Endothelial cell of umbilical vein (primary cell): ENCODE measurements around the gene IL25. TPM values are rescaled to one million over a fixed set of nuclear protein-coding genes. Genes with fewer than 3 reads are reported as not detected.

Experiments
- BruUV-seq: library from RNA; stranded (reverse); fragments of 400-500 nt; replicated peaks from 2 replicates; lab custom pipeline; 2021; lab: Mats Ljungman, UMichigan
- CTCF ChIA-PET: fragments of 300-600, 350-600 bp; sonication (Branson Sonifier 250); formaldehyde crosslinking; loops from one replicate; lab custom pipeline; 2021; ENCODE audit warnings: antibody characterized with exemption, inconsistent platforms; lab: Charles Lee
- POLR2A ChIA-PET: fragments of 300-600, 350-600 bp; sonication (Branson Sonifier 250); formaldehyde crosslinking; loops from one replicate; lab custom pipeline; 2021; ENCODE audit warnings: antibody characterized with exemption, inconsistent platforms; lab: Charles Lee
- DNase-seq: peaks from one replicate; pipeline ENCODE4 v3.0.0-alpha.2; 2011; ENCODE audit warnings: low read depth, low spot score
- FAIRE-seq: peaks from 2 replicates; lab custom pipeline; 2011; peaks lifted over from hg19 to GRCh38; lab: Jason Lieb, UNC
- H2AFZ ChIP-seq: 2 replicates; pipeline ENCODE4 v1.6.0; 2012; ENCODE audit warnings: low read depth, low read length, control low read depth, inconsistent platforms
- H3K27ac ChIP-seq: 2 replicates; pipeline ENCODE4 v1.5.1; 2011; ENCODE audit warnings: low read depth, mild to moderate bottlenecking, control low read depth, low read length, moderate library complexity; ENCODE audit not compliant: insufficient read depth
- H3K27me3 ChIP-seq, 2 experiments: 2 replicates each; pipeline versions ENCODE4 v1.6.0 to v1.6.1; 2011; ENCODE audit warnings: low read length in 2 of 2, mixed read lengths in 1 of 2; ENCODE audit not compliant: control insufficient read depth in 2 of 2, insufficient read depth in 2 of 2
- H3K36me3 ChIP-seq, 2 experiments: 2 replicates in 1 of 2; 3 replicates in 1 of 2; pipeline ENCODE4 v1.5.1; 2011; ENCODE audit warnings: low read length in 2 of 2, mild to moderate bottlenecking in 1 of 2, moderate library complexity in 1 of 2; ENCODE audit not compliant: control insufficient read depth in 2 of 2, insufficient read depth in 2 of 2; ENCODE audit errors: extremely low read depth in 1 of 2
- H3K4me1 ChIP-seq: 3 replicates; pipeline ENCODE4 v1.5.1; 2011; ENCODE audit warnings: mild to moderate bottlenecking, low read length; ENCODE audit not compliant: control insufficient read depth, insufficient read depth; ENCODE audit errors: extremely low read depth
- H3K4me2 ChIP-seq: 2 replicates; pipeline ENCODE4 v1.6.1; 2011; ENCODE audit warnings: low read length, control low read depth, mixed read lengths; ENCODE audit not compliant: insufficient read depth
- H3K4me3 ChIP-seq, 3 experiments: fragments of 200-600 bp in 1 of 3; sonication (generic), shearing (Covaris generic) in 1 of 3; replicated peaks in 1 of 3; 2 replicates each; pipeline ENCODE4 v1.5.1; 2011 to 2016; ENCODE audit warnings: control low read depth in 3 of 3, low read length in 3 of 3, mild to moderate bottlenecking in 2 of 3, inconsistent platforms in 1 of 3, low read depth in 1 of 3, moderate library complexity in 1 of 3; ENCODE audit not compliant: insufficient read depth in 1 of 3
- H3K79me2 ChIP-seq: 2 replicates; pipeline ENCODE4 v1.6.0; 2012; ENCODE audit warnings: low read length, inconsistent platforms; ENCODE audit not compliant: control insufficient read depth, insufficient read depth
- H3K9ac ChIP-seq: replicated peaks from 2 replicates; pipeline ENCODE3; 2011; ENCODE audit warnings: low read length, control low read depth; ENCODE audit not compliant: insufficient read depth; ENCODE audit errors: extremely low read depth
- H3K9me1 ChIP-seq: replicated peaks from 3 replicates; pipeline ENCODE4 v1.6.0; 2011; ENCODE audit warnings: mild to moderate bottlenecking, low read length; ENCODE audit not compliant: control insufficient read depth, insufficient read depth; ENCODE audit errors: extremely low read depth
- H3K9me3 ChIP-seq: replicated peaks from 2 replicates; pipeline ENCODE4 v1.5.1; 2012; ENCODE audit warnings: low read length, inconsistent platforms; ENCODE audit not compliant: control insufficient read depth, insufficient read depth
- H4K20me1 ChIP-seq: replicated peaks from 2 replicates; pipeline ENCODE3; 2011; ENCODE audit warnings: mild to moderate bottlenecking, low read length; ENCODE audit not compliant: control insufficient read depth, insufficient read depth; ENCODE audit errors: extremely low read depth
- EZH2 ChIP-seq: IDR thresholded peaks from 2 replicates; pipeline ENCODE4 v1.6.1; 2012; ENCODE audit warnings: borderline replicate concordance, low read depth, mild to moderate bottlenecking, moderate library complexity, low read length, inconsistent platforms; ENCODE audit not compliant: severe bottlenecking
- FOS ChIP-seq: IDR thresholded peaks from 2 replicates; pipeline ENCODE4 v1.6.1; 2011; ENCODE audit warnings: mild to moderate bottlenecking, low read length, moderate library complexity, borderline replicate concordance; ENCODE audit not compliant: insufficient read depth
- GATA2 ChIP-seq: IDR thresholded peaks from 2 replicates; pipeline ENCODE4 v1.7.0; 2011; ENCODE audit warnings: low read depth, mild to moderate bottlenecking, moderate library complexity, mixed read lengths, low read length; ENCODE audit not compliant: insufficient read length, insufficient read depth
- JUN ChIP-seq: IDR thresholded peaks from 2 replicates; pipeline ENCODE4 v1.6.1; 2011; ENCODE audit warnings: borderline replicate concordance, low read depth; ENCODE audit not compliant: insufficient read length, insufficient read depth
- MAX ChIP-seq: IDR thresholded peaks from 2 replicates; pipeline ENCODE4 v1.6.1; 2011; ENCODE audit not compliant: insufficient read depth, insufficient read length
- MYC ChIP-seq: IDR thresholded peaks from one replicate; pipeline ENCODE4 v1.6.1; 2011; ENCODE audit warnings: mild to moderate bottlenecking, low read depth, low read length
- POLR2A ChIP-seq: IDR thresholded peaks from 2 replicates; pipeline ENCODE4 v1.6.1; 2012; ENCODE audit warnings: low read depth, mild to moderate bottlenecking, control low read depth, low read length
- dilution Hi-C: fragments of 300-500 bp; cut with MboI; formaldehyde crosslinking; loops from one replicate; pipeline ENCODE4 v1.15.0; 2019; ENCODE audit warnings: low sequenced_read_pairs; ENCODE audit not compliant: extremely low pct_ligation_motif_present
- intact Hi-C: fragments of 100-400 bp; cut with micrococcal nuclease; formaldehyde crosslinking; loops from one replicate; pipeline ENCODE4 v1.10.0; 2022
- polyA plus RNA-seq, 4 experiments: library from polyadenylated mRNA; depleted of rRNA in 3 of 4; stranded (reverse) in 3 of 4; unstranded in 1 of 4; fragments of >200 nt; gene quantifications; 2 replicates each; pipeline versions ENCODE4 v1.2.1 to v1.2.3, GENCODE V29; 2011 to 2012; ENCODE audit warnings: missing spikeins in 1 of 4
- total RNA-seq: library from RNA; stranded (reverse); gene quantifications from 2 replicates; pipeline ENCODE4 v1.2.3, GENCODE V29; 2021
- TF ChIP-seq, protein P1 (sequence below), 2 donors: IDR thresholded peaks; 1 replicate in 1 of 2; 2 replicates in 1 of 2; pipeline ENCODE4 v1.5.1; 2011; ENCODE audit warnings: low read length in 2 of 2, mild to moderate bottlenecking in 2 of 2, moderate library complexity in 2 of 2, control low read depth in 1 of 2, inconsistent platforms in 1 of 2, low read depth in 1 of 2; ENCODE audit not compliant: insufficient read depth in 1 of 2; ENCODE audit errors: extremely low read depth in 1 of 2

The IL25 gene
- total and polyA plus RNA-seq, 2 donors (not counting 3 experiments of a cell fraction or from before 2014, with no cell fraction given): not detected

GRCh38 chr14:23377573-23378563 is 5.3 kb downstream of the IL25 start:
- Histone ChIP-seq H3K36me3 (no peaks in the 10 kb centered on the region), H3K79me2 (no peaks in the 10 kb centered on the region), H3K27ac (no peak overlapping the region), H3K9ac (no peak overlapping the region), H3K9me1 (no peaks in the 10 kb centered on the region), H4K20me1 (no peaks in the 10 kb centered on the region), H2AFZ (no peak overlapping the region), H3K4me3 (no peak overlapping the region), H3K27me3 (no peaks in the 10 kb centered on the region), H3K4me2 (no peak overlapping the region), H3K9me3 (no peaks in the 10 kb centered on the region), H3K4me1 (no peaks in the 10 kb centered on the region)
- dilution Hi-C loops (no loop called here), intact Hi-C loops (no loop called here)
- no peak for DNase-seq
- no TSS peak for BruUV-seq
- ChIA-PET POLR2A (no interaction called here), CTCF (interaction anchor here (1.0 to 3.7 kb wide), 3 partner anchors 32 to 113 kb away, joined by 3 to 55 read pairs (median 4); no protein-coding TSS in a partner anchor)
- TF ChIP-seq FOS (no peak), EZH2 (no peak)
- FAIRE-seq: no peak

GRCh38 chr14:23378612-23379220 is 6.1 kb downstream of the IL25 start:
- no peaks in the 10 kb centered on the region for H3K36me3 ChIP-seq
- intact Hi-C loops: no loop called here
- TF ChIP-seq MAX (no peak), EZH2 (no peak), FOS (no peak), MYC (no peak), GATA2 (no peak), POLR2A (no peak), JUN (no peak)
- TF ChIP-seq, protein P1, sequence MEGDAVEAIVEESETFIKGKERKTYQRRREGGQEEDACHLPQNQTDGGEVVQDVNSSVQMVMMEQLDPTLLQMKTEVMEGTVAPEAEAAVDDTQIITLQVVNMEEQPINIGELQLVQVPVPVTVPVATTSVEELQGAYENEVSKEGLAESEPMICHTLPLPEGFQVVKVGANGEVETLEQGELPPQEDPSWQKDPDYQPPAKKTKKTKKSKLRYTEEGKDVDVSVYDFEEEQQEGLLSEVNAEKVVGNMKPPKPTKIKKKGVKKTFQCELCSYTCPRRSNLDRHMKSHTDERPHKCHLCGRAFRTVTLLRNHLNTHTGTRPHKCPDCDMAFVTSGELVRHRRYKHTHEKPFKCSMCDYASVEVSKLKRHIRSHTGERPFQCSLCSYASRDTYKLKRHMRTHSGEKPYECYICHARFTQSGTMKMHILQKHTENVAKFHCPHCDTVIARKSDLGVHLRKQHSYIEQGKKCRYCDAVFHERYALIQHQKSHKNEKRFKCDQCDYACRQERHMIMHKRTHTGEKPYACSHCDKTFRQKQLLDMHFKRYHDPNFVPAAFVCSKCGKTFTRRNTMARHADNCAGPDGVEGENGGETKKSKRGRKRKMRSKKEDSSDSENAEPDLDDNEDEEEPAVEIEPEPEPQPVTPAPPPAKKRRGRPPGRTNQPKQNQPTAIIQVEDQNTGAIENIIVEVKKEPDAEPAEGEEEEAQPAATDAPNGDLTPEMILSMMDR (IDR thresholded peaks at IDR 0.05; ENCODE audit: extremely low read depth in 1 of 2, insufficient read depth in 1 of 2, low read depth in 1 of 2, low read length in 2 of 2): no peak
- H3K27me3 ChIP-seq: no peaks in the 10 kb centered on the region
- H2AFZ ChIP-seq: no peak overlapping the region
- POLR2A ChIA-PET: no interaction called here
- H3K9me1 ChIP-seq: no peaks in the 10 kb centered on the region
- no peak overlapping the region for H3K9ac ChIP-seq
- CTCF ChIA-PET: interaction anchor here (2.0 to 4.7 kb wide), 7 partner anchors 9 to 258 kb away, joined by 7 to 55 read pairs (median 25); partner anchors contain the start of gene SLC22A17
- H3K9me3 ChIP-seq: no peaks in the 10 kb centered on the region
- FAIRE-seq (no peak), DNase-seq (no peak)
- dilution Hi-C loops: no loop called here
- no peaks in the 10 kb centered on the region for H3K79me2 ChIP-seq
- H3K4me1 ChIP-seq: no peaks in the 10 kb centered on the region
- no peak overlapping the region for H3K27ac ChIP-seq
- no TSS peak for BruUV-seq
- no peak overlapping the region for H3K4me2 ChIP-seq
- H3K4me3 ChIP-seq: no peak overlapping the region
- H4K20me1 ChIP-seq: no peaks in the 10 kb centered on the region
